ENCODE results near the gene MYO1A. TPM values are rescaled to one million over a fixed set of nuclear protein-coding genes. Genes with fewer than 3 reads are reported as not detected.
"Not testable (repeated sequence)": the region's sequence is repeated elsewhere in the genome, so short reads cannot be mapped to it uniquely, and the experiment has no call there.

Gene MYO1A
- total and polyA plus RNA-seq, 7 experiments from 2014 or later, result 0.56 to 2.3 (median 1.8) TPM

DNA sequence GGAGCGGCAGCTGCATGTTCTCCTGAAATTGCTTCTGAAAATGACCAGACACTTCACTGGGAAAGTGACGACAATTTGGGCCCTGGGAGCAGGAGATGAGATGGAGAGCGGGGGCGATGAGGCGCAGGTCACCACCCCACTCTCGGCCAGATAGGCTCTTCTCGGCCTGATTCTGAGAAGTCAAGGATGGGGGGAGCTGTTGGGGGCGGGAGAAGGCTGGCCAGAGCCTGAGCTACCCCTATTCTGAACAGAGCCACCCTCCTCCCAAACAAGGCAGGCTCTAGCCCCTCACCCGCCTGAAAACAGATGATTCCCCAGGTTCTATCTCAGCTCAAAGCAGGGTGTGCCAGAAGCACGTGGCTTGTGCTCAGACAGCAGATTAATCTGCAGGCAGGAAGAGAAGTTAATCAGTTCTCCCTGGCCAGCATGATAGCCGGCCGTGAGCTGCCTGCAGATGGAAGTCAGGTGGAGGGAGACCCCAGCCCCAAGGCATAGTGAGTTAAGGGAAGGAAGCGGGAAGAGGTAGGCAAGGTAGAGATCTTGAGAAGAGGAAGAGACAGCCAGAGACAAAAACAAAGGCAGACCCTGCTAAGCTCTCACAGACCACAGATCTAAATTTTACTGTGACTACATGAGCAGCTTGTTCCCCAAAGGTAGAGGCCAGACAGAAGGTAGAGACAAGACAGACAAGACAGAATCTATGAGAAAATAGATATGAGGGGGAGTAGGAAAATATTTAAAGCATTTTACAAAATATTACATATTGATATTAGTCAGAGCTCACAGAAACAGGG is 22.7 kb downstream of the MYO1A start:
- H3K27me3 ChIP-seq (ENCODE audit: control insufficient read depth in 2 of 2, insufficient read depth in 2 of 2, low read length in 2 of 2), result no peaks in the 10 kb centered on the region
- ATAC-seq, result peak; percentile 18
- ChIA-PET POLR2A (interaction anchor here (0.6 to 2.9 kb wide), 14 partner anchors 8 to 339 kb away, joined by 3 to 14 read pairs (median 4); partner anchors contain the start of genes NACA, NEMP1, PTGES3 and STAT6), CTCF (interaction anchor here (0.6 to 11.4 kb wide), 9 partner anchors 19 to 97 kb away, joined by 3 to 110 read pairs (median 6); partner anchors contain the start of genes STAT6 and ZBTB39)
- H3K4me3 Mint-ChIP-seq, result peak overlapping the region in 9 of 10 donors; percentile 50 to 83 (median 73)
- H3K36me3 ChIP-seq (ENCODE audit: control insufficient read depth in 2 of 3, insufficient read depth in 3 of 3, low read length in 3 of 3), result no peaks in the 10 kb centered on the region
- H3K4me3 ChIP-seq (ENCODE audit: low read length), result no peak overlapping the region
- H3K4me1 Mint-ChIP-seq, result peaks cover 26 to 79% (median 61%) of the 10 kb centered on the region in 7 donors
- peaks cover 0 to 1% (median 0%) of the 10 kb centered on the region in 11 donors for H3K9me3 Mint-ChIP-seq
- peaks cover 6 to 44% of the 10 kb centered on the region in 2 donors for H3K4me1 ChIP-seq (ENCODE audit: control insufficient read depth in 2 of 2, insufficient read depth in 2 of 2, low read length in 2 of 2)
- H3K9me3 ChIP-seq (ENCODE audit: control insufficient read depth in 2 of 3, low read length in 3 of 3), result no peaks in the 10 kb centered on the region
- H3K36me3 Mint-ChIP-seq, result peaks cover 0 to 4% (median 0%) of the 10 kb centered on the region in 5 donors
- peak in 1 of 9 donors; percentile 18 for DNase-seq
- H3K27ac ChIP-seq (ENCODE audit: low read depth, low read length), result peak overlapping the region; percentile 39
- peak overlapping the region in 8 of 9 donors; percentile 48 to 95 (median 85) for H3K27ac Mint-ChIP-seq
- H3K27me3 Mint-ChIP-seq, result no peaks in the 10 kb centered on the region
- intact Hi-C loops (cut with micrococcal nuclease), result no loop called here

- ChIA-PET CTCF (interaction anchor here (1.5 to 11.4 kb wide), 3 partner anchors 17 to 37 kb away, joined by 4 to 110 read pairs (median 43); partner anchors contain the start of gene ZBTB39), POLR2A (interaction anchor here (0.8 to 2.9 kb wide), 4 partner anchors 10 to 1053 kb away, joined by 3 to 14 read pairs (median 4); no protein-coding TSS in a partner anchor)
- peaks cover 0 to 34% of the 10 kb centered on the region in 2 donors for H3K4me1 ChIP-seq (ENCODE audit: control insufficient read depth in 2 of 2, insufficient read depth in 2 of 2, low read length in 2 of 2)
- H3K4me3 ChIP-seq (ENCODE audit: low read length), result no peak overlapping the region
- no peak overlapping the region for H3K27ac ChIP-seq (ENCODE audit: low read depth, low read length)
- intact Hi-C loops (cut with micrococcal nuclease), result no loop called here
- H3K27me3 Mint-ChIP-seq, result no peaks in the 10 kb centered on the region
- peaks cover 11 to 79% (median 55%) of the 10 kb centered on the region in 7 donors for H3K4me1 Mint-ChIP-seq
- peaks cover 0 to 4% (median 0%) of the 10 kb centered on the region in 5 donors for H3K36me3 Mint-ChIP-seq
- ATAC-seq (no peak), DNase-seq (no peak)
- no peaks in the 10 kb centered on the region for H3K9me3 ChIP-seq (ENCODE audit: control insufficient read depth in 2 of 3, low read length in 3 of 3)
- H3K9me3 Mint-ChIP-seq, result peaks cover 0 to 1% (median 0%) of the 10 kb centered on the region in 11 donors
- peak overlapping the region in 1 of 9 donors; percentile 38 for H3K27ac Mint-ChIP-seq
- no peaks in the 10 kb centered on the region for H3K36me3 ChIP-seq (ENCODE audit: control insufficient read depth in 2 of 3, insufficient read depth in 3 of 3, low read length in 3 of 3)
- no peaks in the 10 kb centered on the region for H3K27me3 ChIP-seq (ENCODE audit: control insufficient read depth in 2 of 2, insufficient read depth in 2 of 2, low read length in 2 of 2)
- H3K4me3 Mint-ChIP-seq, result no peak overlapping the region
Observed at GRCh38 chr12:57025196-57025595, 24.7 kb downstream of the MYO1A start.

DNA sequence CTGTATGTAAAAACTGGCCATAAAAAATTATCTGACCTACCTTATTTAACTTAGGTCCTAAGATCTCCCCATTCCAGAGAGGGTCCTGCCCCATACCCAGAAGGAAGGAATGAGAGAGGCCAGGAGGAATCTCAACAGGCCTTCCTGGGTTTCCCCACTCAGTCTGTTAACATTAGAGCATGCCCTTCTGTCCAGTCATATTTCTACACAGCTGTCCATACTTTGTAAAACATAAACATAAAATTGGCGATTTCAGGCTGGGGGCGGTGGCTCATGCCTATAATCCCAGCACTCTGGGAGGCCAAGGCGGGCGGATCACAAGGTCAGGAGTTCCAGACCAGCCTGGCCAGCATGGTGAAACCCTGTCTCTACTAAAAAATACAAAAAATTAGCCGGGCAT is 27.6 kb downstream of the MYO1A start:
- Mint-ChIP-seq H3K4me3 (peak overlapping the region in 3 of 10 donors; percentile 16 to 84 (median 29)), H3K27ac (peak overlapping the region in 6 of 9 donors; percentile 34 to 89 (median 59)), H3K4me1 (peaks cover 7 to 67% (median 56%) of the 10 kb centered on the region in 7 donors)
- H3K27me3 Mint-ChIP-seq; DNase-seq; H3K36me3 ChIP-seq (ENCODE audit: control insufficient read depth in 2 of 3, insufficient read depth in 3 of 3, low read length in 3 of 3); H3K9me3 ChIP-seq (ENCODE audit: control insufficient read depth in 2 of 3, low read length in 3 of 3); H3K4me3 ChIP-seq (ENCODE audit: low read length); H3K36me3 Mint-ChIP-seq; intact Hi-C loops (cut with micrococcal nuclease); ATAC-seq; H3K27me3 ChIP-seq (ENCODE audit: control insufficient read depth in 2 of 2, insufficient read depth in 2 of 2, low read length in 2 of 2); H3K27ac ChIP-seq (ENCODE audit: low read depth, low read length); H3K9me3 Mint-ChIP-seq: not testable (repeated sequence)
- peaks cover 0 to 34% of the 10 kb centered on the region in 2 donors for H3K4me1 ChIP-seq (ENCODE audit: control insufficient read depth in 2 of 2, insufficient read depth in 2 of 2, low read length in 2 of 2)
- POLR2A ChIA-PET, result interaction anchor here (0.8 to 1.8 kb wide), 2 partner anchors 9 to 47 kb away, joined by 3 to 4 read pairs; no protein-coding TSS in a partner anchor
- CTCF ChIA-PET, result interaction anchor here (0.8 to 5.4 kb wide), 2 partner anchors 17 to 38 kb away, joined by 3 to 20 read pairs; no protein-coding TSS in a partner anchor

- H3K36me3 ChIP-seq (ENCODE audit: control insufficient read depth in 2 of 3, insufficient read depth in 3 of 3, low read length in 3 of 3), result no peaks in the 10 kb centered on the region
- no peak overlapping the region for H3K4me3 ChIP-seq (ENCODE audit: low read length)
- POLR2A ChIA-PET, result interaction anchor here (0.6 to 3.2 kb wide), 9 partner anchors 9 to 263 kb away, joined by 3 to 13 read pairs (median 5); no protein-coding TSS in a partner anchor
- H3K4me1 ChIP-seq (ENCODE audit: control insufficient read depth in 2 of 2, insufficient read depth in 2 of 2, low read length in 2 of 2), result peaks cover 0 to 26% of the 10 kb centered on the region in 2 donors
- intact Hi-C loops (cut with micrococcal nuclease), result loop anchor here in 1 of 2 donors (1.0 kb wide), 2 partner anchors 9 to 11 kb away; no protein-coding TSS in a partner anchor
- peak overlapping the region; percentile 59 for H3K27ac ChIP-seq (ENCODE audit: low read depth, low read length)
- Mint-ChIP-seq H3K36me3 (peaks cover 0 to 4% (median 0%) of the 10 kb centered on the region in 5 donors), H3K9me3 (peaks cover 0 to 1% (median 0%) of the 10 kb centered on the region in 11 donors), H3K27me3 (peaks cover 0 to 2% (median 0%) of the 10 kb centered on the region in 5 donors), H3K4me3 (peak overlapping the region in 9 of 10 donors; percentile 60 to 84 (median 75)), H3K4me1 (peaks cover 6 to 58% (median 40%) of the 10 kb centered on the region in 7 donors), H3K27ac (peak overlapping the region in 8 of 9 donors; percentile 71 to 96 (median 90))
- H3K9me3 ChIP-seq (ENCODE audit: control insufficient read depth in 2 of 3, low read length in 3 of 3), result no peaks in the 10 kb centered on the region
- CTCF ChIA-PET, result interaction anchor here (0.7 to 5.4 kb wide), 7 partner anchors 9 to 42 kb away, joined by 3 to 38 read pairs (median 5); no protein-coding TSS in a partner anchor
- DNase-seq, result peak in 1 of 9 donors; percentile 34
- no peaks in the 10 kb centered on the region for H3K27me3 ChIP-seq (ENCODE audit: control insufficient read depth in 2 of 2, insufficient read depth in 2 of 2, low read length in 2 of 2)
- ATAC-seq, result no peak
Observed at GRCh38 chr12:57019983-57020719, 29.8 kb downstream of the MYO1A start.

GRCh38 chr12:57018906-57019305 is 31.0 kb downstream of the MYO1A start:
- H3K27ac ChIP-seq (ENCODE audit: low read depth, low read length), result no peak overlapping the region
- no peaks in the 10 kb centered on the region for H3K27me3 ChIP-seq (ENCODE audit: control insufficient read depth in 2 of 2, insufficient read depth in 2 of 2, low read length in 2 of 2)
- ChIA-PET POLR2A (interaction anchor here (0.6 to 3.2 kb wide), 11 partner anchors 9 to 1090 kb away, joined by 3 to 13 read pairs (median 3); no protein-coding TSS in a partner anchor), CTCF (interaction anchor here (1.0 to 5.4 kb wide), 10 partner anchors 8 to 52 kb away, joined by 3 to 38 read pairs (median 5); no protein-coding TSS in a partner anchor)
- Mint-ChIP-seq H3K36me3 (peaks cover 0 to 7% (median 0%) of the 10 kb centered on the region in 5 donors), H3K9me3 (peaks cover 0 to 1% (median 0%) of the 10 kb centered on the region in 11 donors), H3K27ac (peak overlapping the region in 8 of 9 donors; percentile 24 to 89 (median 72)), H3K27me3 (peaks cover 0 to 11% (median 0%) of the 10 kb centered on the region in 5 donors), H3K4me3 (peak overlapping the region in 3 of 10 donors; percentile 6 to 40 (median 14)), H3K4me1 (peaks cover 8 to 63% (median 47%) of the 10 kb centered on the region in 7 donors)
- no peaks in the 10 kb centered on the region for H3K9me3 ChIP-seq (ENCODE audit: control insufficient read depth in 2 of 3, low read length in 3 of 3)
- H3K4me3 ChIP-seq (ENCODE audit: low read length), result no peak overlapping the region
- DNase-seq, result no peak
- H3K4me1 ChIP-seq (ENCODE audit: control insufficient read depth in 2 of 2, insufficient read depth in 2 of 2, low read length in 2 of 2), result peaks cover 0 to 26% of the 10 kb centered on the region in 2 donors
- no peaks in the 10 kb centered on the region for H3K36me3 ChIP-seq (ENCODE audit: control insufficient read depth in 2 of 3, insufficient read depth in 3 of 3, low read length in 3 of 3)
- ATAC-seq, result no peak
- intact Hi-C loops (cut with micrococcal nuclease), result no loop called here
